GM19452 (cell line): ENCODE results near the gene LPIN2.

Experiments used
- ATAC-seq: cut with Tn5 transposase; IDR thresholded peaks from one replicate; pipeline ENCODE4 v1.9.1; 2021; ENCODE audit not compliant: unreplicated experiment

LPIN2 gene

GRCh38 chr18:2982452-2983269, 30.3 kb downstream of the LPIN2 start:
- no peak for ATAC-seq

- ATAC-seq = no peak
Observed at GRCh38 chr18:2982022-2982421, 30.9 kb downstream of the LPIN2 start.

- ATAC-seq = no peak
Observed at GRCh38 chr18:2981212-2981728, 31.7 kb downstream of the LPIN2 start.

GRCh38 chr18:2979871-2980790, 32.8 kb downstream of the LPIN2 start:
- ATAC-seq = no peak

- no peak for ATAC-seq
Observed at GRCh38 chr18:2979129-2979528, 33.8 kb downstream of the LPIN2 start.

GRCh38 chr18:2978661-2979106, 34.3 kb downstream of the LPIN2 start:
- ATAC-seq = peak; percentile 9

GRCh38 chr18:2978208-2978607, 34.7 kb downstream of the LPIN2 start:
- ATAC-seq = peak; percentile 42

- no peak for ATAC-seq
Observed at GRCh38 chr18:2976218-2977132, 36.5 kb downstream of the LPIN2 start.

- ATAC-seq = no peak
Observed at GRCh38 chr18:2974731-2975130, 38.2 kb downstream of the LPIN2 start.

- ATAC-seq = peak; percentile 94
Observed at GRCh38 chr18:2971741-2972552, 41.0 kb downstream of the LPIN2 start.

- ATAC-seq = no peak
Observed at GRCh38 chr18:2970772-2971659, 41.9 kb downstream of the LPIN2 start.

GRCh38 chr18:2970344-2970743, 42.6 kb downstream of the LPIN2 start:
- no peak for ATAC-seq

- ATAC-seq = no peak
Observed at GRCh38 chr18:2969695-2970094, 43.2 kb downstream of the LPIN2 start.

GRCh38 chr18:2968606-2969005, 44.3 kb downstream of the LPIN2 start:
- no peak for ATAC-seq

GRCh38 chr18:2967820-2968219, 45.1 kb downstream of the LPIN2 start:
- no peak for ATAC-seq

GRCh38 chr18:2967357-2967756, 45.6 kb downstream of the LPIN2 start:
- ATAC-seq = no peak

- no peak for ATAC-seq
Observed at GRCh38 chr18:2966560-2966959, 46.4 kb downstream of the LPIN2 start.

- no peak for ATAC-seq
Observed at GRCh38 chr18:2965797-2966196, 47.1 kb downstream of the LPIN2 start.
